ENCODE data around the gene TNFSF10. TPM values are rescaled to one million over a fixed set of nuclear protein-coding genes. Genes with fewer than 3 reads are reported as not detected.

The TNFSF10 gene
- total and polyA plus RNA-seq, 9 of the 15 experiments (the other 6 are each of a cell fraction or from before 2014, with no cell fraction given) = 0.07 to 1.3 (median 0.27) TPM; not detected in 1

- TF ChIP-seq MGA (IDR thresholded peaks at IDR 0.05) (no peak), VEZF1 (CRISPR knock-in tag; IDR thresholded peaks at IDR 0.05) (no peak), MLX (CRISPR knock-in tag; conservative IDR thresholded peaks at IDR 0.05) (no peak), MTF1 (CRISPR knock-in tag; IDR thresholded peaks at IDR 0.05; ENCODE audit: borderline replicate concordance) (no peak), SIX5 (IDR thresholded peaks at IDR 0.05; ENCODE audit: borderline replicate concordance in 1 of 2, insufficient read depth in 1 of 2, low read depth in 1 of 2, low read length in 2 of 2) (no peak), NR2F6 (CRISPR knock-in tag; IDR thresholded peaks at IDR 0.05) (no peak)
These were observed 45.5 kb upstream of the TNFSF10 start (continued) for GRCh38 chr3:172568701-172569100.

Data from K562 (cell line).